Measurements from ENCODE around the gene NKX1-1.

- no peak for TF ChIP-seq YY1 (IDR thresholded peaks at IDR 0.05; ENCODE audit: insufficient read depth, insufficient read length)
- TF ChIP-seq ZNF274 (IDR thresholded peaks at IDR 0.05; ENCODE audit: low read depth, low read length), result no peak
- TF ChIP-seq SUZ12 (IDR thresholded peaks at IDR 0.05; ENCODE audit: extremely low read depth, insufficient read depth, insufficient read length), result no peak
Measured at GRCh38 chr4:1415681-1415981, 9.4 kb upstream of the NKX1-1 start.
